ENCODE measurements around the gene SIPA1L3. TPM values are rescaled to one million over a fixed set of nuclear protein-coding genes. Genes with fewer than 3 reads are reported as not detected.
A peak's percentile ranks its signal among the peaks of the same experiment; 100 is the strongest.

Gene SIPA1L3
- total RNA-seq, 1 experiment from 2014 or later = 125 TPM

GRCh38 chr19:38231918-38232317, 324.9 kb downstream of the SIPA1L3 start:
- peaks cover 5% of the 10 kb centered on the region for H3K4me1 Mint-ChIP-seq (ENCODE audit: low read depth, unreplicated experiment)
- H3K27me3 ChIP-seq (replicated peaks; ENCODE audit: control insufficient read depth, insufficient read depth, low read length) = no peaks in the 10 kb centered on the region
- no peaks in the 10 kb centered on the region for H3K9me3 ChIP-seq
- intact Hi-C loops (cut with micrococcal nuclease; ENCODE audit: unreplicated experiment) = no loop called here
- H3K4me3 Mint-ChIP-seq (ENCODE audit: unreplicated experiment) = no peak overlapping the region
- no TSS peak for BruUV-seq (replicated peaks)
- CTCF ChIA-PET = no interaction called here
- no peak overlapping the region for H3K27ac Mint-ChIP-seq (ENCODE audit: unreplicated experiment)
- no peaks in the 10 kb centered on the region for H3K9me3 Mint-ChIP-seq (ENCODE audit: unreplicated experiment)
- peaks cover 10% of the 10 kb centered on the region for H3K27me3 Mint-ChIP-seq (ENCODE audit: insufficient read depth, unreplicated experiment)
- H3K36me3 Mint-ChIP-seq (ENCODE audit: insufficient read depth, unreplicated experiment) = no peaks in the 10 kb centered on the region
- no peak for TF ChIP-seq CTCF (IDR thresholded peaks at IDR 0.05; ENCODE audit: insufficient read depth in 1 of 2, low read depth in 1 of 2, low read length in 1 of 2, severe bottlenecking in 1 of 2, unreplicated experiment in 1 of 2)
- no peak for DNase-seq
- H3K36me3 ChIP-seq (ENCODE audit: control insufficient read depth, insufficient read depth, low read length) = no peaks in the 10 kb centered on the region
- POLR2A ChIA-PET = no interaction called here
- H3K4me1 ChIP-seq = peaks cover 10% of the 10 kb centered on the region; the same call in 1 of the 2 replicates
- H3K4me3 ChIP-seq (ENCODE audit: low read depth, low read length) = no peak overlapping the region

GRCh38 chr19:38233740-38234251, 326.8 kb downstream of the SIPA1L3 start:
- H3K4me1 Mint-ChIP-seq (ENCODE audit: low read depth, unreplicated experiment) = peaks cover 5% of the 10 kb centered on the region
- H3K27ac Mint-ChIP-seq (ENCODE audit: unreplicated experiment) = no peak overlapping the region
- no peaks in the 10 kb centered on the region for H3K9me3 Mint-ChIP-seq (ENCODE audit: unreplicated experiment)
- BruUV-seq (replicated peaks) = no TSS peak
- Histone ChIP-seq H3K27me3 (replicated peaks; ENCODE audit: control insufficient read depth, insufficient read depth, low read length) (no peaks in the 10 kb centered on the region), H3K36me3 (ENCODE audit: control insufficient read depth, insufficient read depth, low read length) (no peaks in the 10 kb centered on the region), H3K9me3 (no peaks in the 10 kb centered on the region), H3K4me3 (ENCODE audit: low read depth, low read length) (no peak overlapping the region), H3K4me1 (peaks cover 7% of the 10 kb centered on the region; the same call in 1 of the 2 replicates)
- ChIA-PET POLR2A (no interaction called here), CTCF (interaction anchor here (0.6 to 1.7 kb wide), 4 partner anchors 9 to 169 kb away, joined by 3 to 12 read pairs (median 4); partner anchors contain the start of genes FAM98C and PSMD8)
- H3K36me3 Mint-ChIP-seq (ENCODE audit: insufficient read depth, unreplicated experiment) = peaks cover 5% of the 10 kb centered on the region
- DNase-seq = peak; percentile 80 to 90
- peaks cover 8% of the 10 kb centered on the region for H3K27me3 Mint-ChIP-seq (ENCODE audit: insufficient read depth, unreplicated experiment)
- intact Hi-C loops (cut with micrococcal nuclease; ENCODE audit: unreplicated experiment) = loop anchor here (1.0 to 2.0 kb wide), 2 partner anchors 102 to 169 kb away; partner anchors contain the start of genes CATSPERG and FAM98C
- peak; percentile 89 to 91 for TF ChIP-seq CTCF (IDR thresholded peaks at IDR 0.05; ENCODE audit: insufficient read depth in 1 of 2, low read depth in 1 of 2, low read length in 1 of 2, severe bottlenecking in 1 of 2, unreplicated experiment in 1 of 2)
- H3K4me3 Mint-ChIP-seq (ENCODE audit: unreplicated experiment) = no peak overlapping the region

- H3K27ac Mint-ChIP-seq (ENCODE audit: unreplicated experiment) = no peak overlapping the region
- ChIA-PET POLR2A (interaction anchor here (1.0 kb wide), 1 partner anchor 140 kb away, joined by 14 read pairs; the partner anchor contains the start of gene PSMD8), CTCF (interaction anchor here (0.5 to 1.7 kb wide), 7 partner anchors 9 to 203 kb away, joined by 3 to 12 read pairs (median 3); partner anchors contain the start of genes FAM98C and PSMD8)
- peaks cover 5% of the 10 kb centered on the region for H3K36me3 Mint-ChIP-seq (ENCODE audit: insufficient read depth, unreplicated experiment)
- Histone ChIP-seq H3K27me3 (replicated peaks; ENCODE audit: control insufficient read depth, insufficient read depth, low read length) (no peaks in the 10 kb centered on the region), H3K4me3 (ENCODE audit: low read depth, low read length) (no peak overlapping the region), H3K36me3 (ENCODE audit: control insufficient read depth, insufficient read depth, low read length) (no peaks in the 10 kb centered on the region), H3K4me1 (peaks cover 5% of the 10 kb centered on the region; the same call in 1 of the 2 replicates), H3K9me3 (no peaks in the 10 kb centered on the region)
- peaks cover 8% of the 10 kb centered on the region for H3K27me3 Mint-ChIP-seq (ENCODE audit: insufficient read depth, unreplicated experiment)
- no TSS peak for BruUV-seq (replicated peaks)
- no peak for TF ChIP-seq CTCF (IDR thresholded peaks at IDR 0.05; ENCODE audit: insufficient read depth in 1 of 2, low read depth in 1 of 2, low read length in 1 of 2, severe bottlenecking in 1 of 2, unreplicated experiment in 1 of 2)
- H3K4me1 Mint-ChIP-seq (ENCODE audit: low read depth, unreplicated experiment) = peaks cover 5% of the 10 kb centered on the region
- no peak overlapping the region for H3K4me3 Mint-ChIP-seq (ENCODE audit: unreplicated experiment)
- no peak for DNase-seq
- no peaks in the 10 kb centered on the region for H3K9me3 Mint-ChIP-seq (ENCODE audit: unreplicated experiment)
- intact Hi-C loops (cut with micrococcal nuclease; ENCODE audit: unreplicated experiment) = loop anchor here (2.0 kb wide), 1 partner anchor 168 kb away; the partner anchor contains the start of gene FAM98C
These were observed 327.6 kb downstream of the SIPA1L3 start for GRCh38 chr19:38234615-38235014.
